Adipose tissue (tissue), 3 donors: Measurements from ENCODE around the gene COL16A1. TPM values are rescaled to one million over a fixed set of nuclear protein-coding genes. Genes with fewer than 3 reads are reported as not detected.

Experiments
- H3K27ac ChIP-seq: one replicate; pipeline ENCODE4 v1.5.1; 2013; ENCODE audit warnings: low read depth, low read length
- WGBS, 3 donors: extraction: QIAGEN DNeasy Blood & Tissue Kit; methylation state at CpG; one replicate each; pipeline ENCODE4 v1.1.7; 2013; 5-methylcytosine and 5-hydroxymethylcytosine counted together
- polyA plus RNA-seq, 3 donors: library from polyadenylated mRNA; stranded (reverse); fragments of 200-250 nt; gene quantifications; one replicate each; pipeline ENCODE4 v1.2.3, GENCODE V29; 2013
- donor health status: healthy with polysubstance abuse.
- donor health status: Bipolar disorder and iron deficiency.
- donor health status: healthy.

COL16A1 gene
- polyA plus RNA-seq, 3 donors, result 4.3 to 30.4 (median 19.0) TPM

GRCh38 chr1:31734582-31735107, 30.8 kb upstream of the COL16A1 start:
- WGBS, 3 donors, result 80 to 88% (median 87%) methylated on average over 7 of the region's 7 CpGs
- no peak overlapping the region for H3K27ac ChIP-seq

GRCh38 chr1:31733389-31734219, 29.8 kb upstream of the COL16A1 start:
- H3K27ac ChIP-seq, result no peak overlapping the region
- 78 to 84% (median 81%) methylated on average over 18 to 19 of the region's 19 CpGs for WGBS, 3 donors

GRCh38 chr1:31732751-31733289, 29.0 kb upstream of the COL16A1 start:
- no peak overlapping the region for H3K27ac ChIP-seq
- 88 to 93% (median 92%) methylated on average over 18 of the region's 18 CpGs for WGBS, 3 donors

- H3K27ac ChIP-seq, result no peak overlapping the region
- WGBS, 3 donors, result 57 to 69% (median 60%) methylated on average over 6 of the region's 6 CpGs
Observed at GRCh38 chr1:31732343-31732742, 28.5 kb upstream of the COL16A1 start.

GRCh38 chr1:31731049-31731565, 27.3 kb upstream of the COL16A1 start:
- 88 to 94% (median 89%) methylated on average over 12 of the region's 12 CpGs for WGBS, 3 donors
- H3K27ac ChIP-seq, result no peak overlapping the region

GRCh38 chr1:31730336-31731048, 26.7 kb upstream of the COL16A1 start:
- no peak overlapping the region for H3K27ac ChIP-seq
- 84 to 91% (median 88%) methylated on average over 24 to 25 of the region's 25 CpGs for WGBS, 3 donors

- 89 to 92% (median 91%) methylated on average over 19 of the region's 19 CpGs for WGBS, 3 donors
- H3K27ac ChIP-seq, result no peak overlapping the region
Observed at GRCh38 chr1:31727849-31728248, 24.0 kb upstream of the COL16A1 start.

- WGBS, 3 donors, result 88 to 94% (median 94%) methylated on average over 14 of the region's 14 CpGs
- H3K27ac ChIP-seq, result no peak overlapping the region
Observed at GRCh38 chr1:31727195-31727594, 23.4 kb upstream of the COL16A1 start.

- WGBS, 3 donors, result 51 to 61% (median 54%) methylated on average over 4 of the region's 4 CpGs
- H3K27ac ChIP-seq, result no peak overlapping the region
Observed at GRCh38 chr1:31726715-31727114, 22.9 kb upstream of the COL16A1 start.

- WGBS, 3 donors, result 74 to 83% (median 81%) methylated on average over 11 to 12 of the region's 12 CpGs
- no peak overlapping the region for H3K27ac ChIP-seq
Observed at GRCh38 chr1:31725777-31726535, 22.1 kb upstream of the COL16A1 start.

- no peak overlapping the region for H3K27ac ChIP-seq
- WGBS, 3 donors, result 73 to 80% (median 75%) methylated on average over 10 of the region's 10 CpGs
Observed at GRCh38 chr1:31725134-31725533, 21.3 kb upstream of the COL16A1 start.

GRCh38 chr1:31723828-31724359, 20.1 kb upstream of the COL16A1 start:
- 53 to 63% (median 55%) methylated on average over 5 of the region's 5 CpGs for WGBS, 3 donors
- H3K27ac ChIP-seq, result no peak overlapping the region

- WGBS, 3 donors, result 65 to 78% (median 71%) methylated on average over 4 of the region's 4 CpGs
- no peak overlapping the region for H3K27ac ChIP-seq
Observed at GRCh38 chr1:31718327-31718897, 14.6 kb upstream of the COL16A1 start.

- no peak overlapping the region for H3K27ac ChIP-seq
- WGBS, 3 donors, result 63 to 71% (median 64%) methylated on average over 6 of the region's 6 CpGs
Observed at GRCh38 chr1:31717341-31717740, 13.5 kb upstream of the COL16A1 start.

- no peak overlapping the region for H3K27ac ChIP-seq
- 9 to 15% (median 13%) methylated on average over 5 to 7 of the region's 7 CpGs for WGBS, 3 donors
Observed at GRCh38 chr1:31715873-31716220, 12.0 kb upstream of the COL16A1 start.

GRCh38 chr1:31715087-31715872, 11.5 kb upstream of the COL16A1 start:
- 3% methylated on average over 43 to 44 of the region's 44 CpGs for WGBS, 3 donors
- H3K27ac ChIP-seq, result no peak overlapping the region

- 1 to 5% (median 2%) methylated on average over 38 to 39 of the region's 39 CpGs for WGBS, 3 donors
- H3K27ac ChIP-seq, result no peak overlapping the region
Observed at GRCh38 chr1:31714442-31715086, 10.7 kb upstream of the COL16A1 start.
